ENCODE results near the gene KRT17. TPM values are rescaled to one million over a fixed set of nuclear protein-coding genes. Genes with fewer than 3 reads are reported as not detected.
"Not testable (repeated sequence)": the region's sequence is repeated elsewhere in the genome, so short reads cannot be mapped to it uniquely, and the experiment has no call there.

KRT17 gene
- total and polyA plus RNA-seq, 12 donors, result 0.07 TPM; not detected in 11

DNA sequence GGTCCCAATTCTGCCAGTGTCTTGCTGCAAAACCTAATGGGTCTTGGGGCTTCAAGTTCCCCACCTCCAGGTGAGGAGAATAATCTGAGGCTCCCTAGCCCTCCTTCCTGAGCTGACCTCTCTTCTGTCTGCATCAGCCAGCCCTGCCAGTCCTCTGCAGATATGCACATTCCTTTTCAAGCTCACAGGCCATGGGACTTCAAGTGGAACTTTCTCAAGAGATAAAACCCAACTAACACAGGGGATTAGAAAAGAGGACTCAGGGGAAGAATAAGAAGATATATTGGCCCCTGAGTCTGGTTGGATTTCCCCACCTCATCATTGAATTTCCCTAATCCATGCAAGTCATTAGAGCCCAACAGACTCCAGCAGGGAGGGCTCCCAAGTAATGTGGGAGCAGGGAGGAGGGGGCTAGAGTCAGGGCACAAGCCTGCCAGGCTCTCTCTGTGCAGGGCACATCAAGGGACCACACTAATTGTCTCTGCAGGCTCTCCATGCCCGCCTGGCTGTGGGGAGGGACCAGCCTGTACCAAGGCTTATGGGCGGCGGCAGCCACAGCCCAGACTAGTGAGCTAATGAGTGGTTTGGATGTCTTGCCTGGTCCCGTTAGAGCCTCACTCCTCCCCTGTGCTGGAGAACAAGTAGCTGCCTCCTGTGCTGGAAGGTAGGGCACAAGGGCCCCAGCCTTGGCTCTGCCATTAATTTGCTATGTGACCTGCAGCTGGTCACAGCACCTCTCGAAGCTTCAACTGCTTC is 38.9 kb downstream of the KRT17 start:
- ATAC-seq (no peak), DNase-seq (no peak)
- Histone ChIP-seq H3K9me3 (no peaks in the 10 kb centered on the region), H3K27me3 (peaks cover 0 to 20% (median 0%) of the 10 kb centered on the region in 7 donors), H3K4me3 (no peak overlapping the region), H3K4me1 (no peaks in the 10 kb centered on the region), H3K27ac (no peak overlapping the region), H3K36me3 (no peaks in the 10 kb centered on the region)
- intact Hi-C loops (cut with DNase I), result loop anchor here in 2 of 10 donors (10.0 kb wide), 1 partner anchor 59 kb away; no protein-coding TSS in a partner anchor
- TF ChIP-seq, protein P1, sequence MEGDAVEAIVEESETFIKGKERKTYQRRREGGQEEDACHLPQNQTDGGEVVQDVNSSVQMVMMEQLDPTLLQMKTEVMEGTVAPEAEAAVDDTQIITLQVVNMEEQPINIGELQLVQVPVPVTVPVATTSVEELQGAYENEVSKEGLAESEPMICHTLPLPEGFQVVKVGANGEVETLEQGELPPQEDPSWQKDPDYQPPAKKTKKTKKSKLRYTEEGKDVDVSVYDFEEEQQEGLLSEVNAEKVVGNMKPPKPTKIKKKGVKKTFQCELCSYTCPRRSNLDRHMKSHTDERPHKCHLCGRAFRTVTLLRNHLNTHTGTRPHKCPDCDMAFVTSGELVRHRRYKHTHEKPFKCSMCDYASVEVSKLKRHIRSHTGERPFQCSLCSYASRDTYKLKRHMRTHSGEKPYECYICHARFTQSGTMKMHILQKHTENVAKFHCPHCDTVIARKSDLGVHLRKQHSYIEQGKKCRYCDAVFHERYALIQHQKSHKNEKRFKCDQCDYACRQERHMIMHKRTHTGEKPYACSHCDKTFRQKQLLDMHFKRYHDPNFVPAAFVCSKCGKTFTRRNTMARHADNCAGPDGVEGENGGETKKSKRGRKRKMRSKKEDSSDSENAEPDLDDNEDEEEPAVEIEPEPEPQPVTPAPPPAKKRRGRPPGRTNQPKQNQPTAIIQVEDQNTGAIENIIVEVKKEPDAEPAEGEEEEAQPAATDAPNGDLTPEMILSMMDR (IDR thresholded peaks at IDR 0.05), result no peak
- 80 to 88% methylated on average over 5 of the region's 5 CpGs for WGBS, 2 donors

DNA sequence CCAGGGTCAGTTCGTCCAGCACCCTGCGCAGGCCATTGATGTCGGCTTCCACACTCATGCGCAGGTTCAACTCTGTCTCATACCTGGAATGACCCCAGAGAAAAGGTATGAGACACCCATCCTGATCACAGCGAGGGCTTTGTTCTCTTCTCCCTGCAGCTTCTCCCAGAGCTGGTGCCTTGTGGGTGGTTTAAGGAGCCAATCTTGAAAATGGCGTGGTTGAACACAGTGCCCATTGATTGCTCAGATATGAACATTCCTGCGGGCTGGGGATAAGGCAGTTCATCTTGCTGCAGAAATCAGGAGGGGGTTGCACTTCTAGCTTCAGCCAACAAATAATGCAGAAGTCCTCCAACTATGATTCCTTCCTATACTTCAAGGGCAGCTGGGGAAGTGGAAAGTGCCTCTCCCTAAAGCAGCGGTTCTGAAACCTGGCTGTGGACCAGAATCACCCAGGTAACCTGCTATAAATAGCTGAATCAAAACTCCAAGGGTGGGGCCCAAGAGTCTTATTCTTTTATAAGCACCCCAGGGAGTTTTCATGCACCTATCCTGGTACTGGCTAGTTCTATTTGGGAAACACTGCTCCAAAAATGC is 39.9 kb downstream of the KRT17 start:
- 86 to 87% methylated on average over 8 of the region's 8 CpGs for WGBS, 2 donors
- intact Hi-C loops (cut with DNase I), result loop anchor here in 2 of 10 donors (10.0 kb wide), 1 partner anchor 60 kb away; no protein-coding TSS in a partner anchor
- H3K4me1 ChIP-seq, H3K4me3 ChIP-seq, H3K9me3 ChIP-seq, H3K27ac ChIP-seq, DNase-seq, H3K36me3 ChIP-seq, ATAC-seq: not testable (repeated sequence)
- H3K27me3 ChIP-seq, result peaks cover 0 to 28% (median 7%) of the 10 kb centered on the region in 7 donors

DNA sequence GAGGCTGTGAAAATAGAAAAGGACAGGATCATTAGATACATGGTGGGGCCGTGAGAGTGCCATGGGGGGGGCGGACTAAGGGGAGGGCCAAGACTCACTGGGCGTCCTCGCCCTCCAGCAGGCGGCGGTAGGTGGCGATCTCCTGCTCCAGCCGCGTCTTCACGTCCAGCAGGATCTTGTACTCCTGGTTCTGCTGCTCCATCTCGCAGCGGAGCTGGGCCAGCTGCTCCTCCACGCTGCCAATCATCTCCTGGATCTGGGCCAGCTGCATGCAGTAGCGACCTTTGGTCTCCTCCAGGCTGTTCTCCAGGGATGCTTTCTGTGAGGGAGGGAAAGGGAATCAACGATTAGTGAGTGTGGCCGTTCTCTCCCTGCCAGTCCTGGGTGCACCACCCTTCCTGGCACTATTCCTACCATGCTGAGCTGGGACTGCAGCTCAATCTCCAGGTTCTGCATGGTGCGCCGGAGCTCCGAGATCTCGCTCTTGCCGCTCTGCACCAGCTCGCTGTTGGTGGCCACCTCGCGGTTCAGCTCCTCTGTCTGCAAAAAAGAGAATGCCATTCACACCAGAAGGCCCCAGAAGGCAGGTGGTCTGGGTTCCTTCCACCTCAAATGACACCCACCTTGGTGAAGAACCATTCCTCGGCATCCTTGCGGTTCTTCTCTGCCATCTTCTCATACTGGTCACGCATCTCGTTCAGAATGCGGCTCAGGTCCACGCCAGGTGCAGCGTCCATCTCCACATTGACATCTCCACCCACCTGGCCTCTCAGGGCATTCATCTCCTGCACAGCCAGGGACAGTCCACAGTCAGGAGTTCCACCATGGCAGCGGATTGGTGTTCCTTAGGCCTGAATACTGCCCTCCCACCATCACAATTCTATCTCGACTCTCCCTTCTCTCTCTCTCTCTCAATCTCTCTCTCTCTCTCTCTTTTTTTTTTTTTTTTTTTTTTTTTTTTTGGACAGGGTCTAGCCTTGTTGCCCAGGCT is 40.9 kb downstream of the KRT17 start:
- Histone ChIP-seq H3K9me3 (no peaks in the 10 kb centered on the region), H3K27ac (no peak overlapping the region), H3K36me3 (no peaks in the 10 kb centered on the region), H3K4me1 (no peaks in the 10 kb centered on the region), H3K4me3 (no peak overlapping the region), H3K27me3 (peaks cover 0 to 30% (median 14%) of the 10 kb centered on the region in 7 donors)
- no peak for DNase-seq
- intact Hi-C loops (cut with DNase I), result loop anchor here in 3 of 10 donors (2.0 to 10.0 kb wide), 2 partner anchors 61 to 65 kb away; no protein-coding TSS in a partner anchor
- TF ChIP-seq, protein P1 (IDR thresholded peaks at IDR 0.05), result no peak
- 75 to 79% methylated on average over 27 to 33 of the region's 33 CpGs for WGBS, 2 donors
- ATAC-seq, result no peak

DNA sequence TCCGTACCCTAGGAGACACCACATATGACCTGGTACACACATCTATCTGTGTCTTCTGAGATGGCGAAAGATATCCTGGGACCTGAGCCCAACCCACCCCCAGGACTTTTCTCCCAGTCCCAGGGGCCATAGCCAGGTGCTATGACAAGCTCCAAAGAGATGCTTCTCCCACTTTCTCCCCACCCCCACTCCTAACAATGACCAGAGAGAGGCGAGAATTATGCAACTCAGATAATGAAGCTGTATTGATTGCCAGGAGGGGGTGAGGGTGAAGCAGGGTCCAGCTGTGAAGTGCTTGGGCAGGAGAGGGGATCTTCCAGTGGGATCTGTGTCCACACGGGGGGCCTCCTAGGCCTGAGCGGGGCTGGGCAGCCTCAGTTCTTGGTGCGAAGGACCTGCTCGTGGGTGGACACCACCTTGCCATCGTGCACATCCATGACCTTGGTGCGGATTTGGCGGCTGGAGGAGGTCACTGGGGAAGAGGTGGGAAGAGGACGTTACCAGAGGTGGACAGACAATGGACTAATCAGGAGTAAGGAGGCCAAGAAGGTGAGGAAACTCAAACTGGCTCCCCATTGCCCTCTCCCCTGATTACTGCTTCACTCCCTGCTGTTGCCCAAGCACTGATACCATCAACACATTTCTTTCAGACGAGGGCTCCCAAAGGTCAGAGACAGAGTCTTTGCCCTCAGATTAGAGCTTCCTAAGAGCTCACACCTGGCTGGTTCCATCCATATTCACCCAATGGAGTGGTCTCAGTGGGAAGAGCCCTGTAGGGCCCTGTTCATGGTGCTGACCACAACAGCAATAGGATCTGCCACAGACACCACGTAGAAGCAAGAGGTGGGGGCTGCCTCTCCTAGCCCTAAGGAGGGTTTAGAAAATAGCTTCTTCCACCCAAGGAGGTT is 42.1 kb downstream of the KRT17 start:
- 78 to 83% methylated on average over 13 of the region's 13 CpGs for WGBS, 2 donors
- DNase-seq, result not testable (repeated sequence)

More for the DNA sequence above, 42.1 kb downstream of the KRT17 start:
- ATAC-seq, H3K36me3 ChIP-seq, H3K4me1 ChIP-seq, H3K9me3 ChIP-seq, H3K4me3 ChIP-seq, H3K27ac ChIP-seq: not testable (repeated sequence)
- peaks cover 0 to 33% (median 20%) of the 10 kb centered on the region in 7 donors for H3K27me3 ChIP-seq
- intact Hi-C loops (cut with DNase I), result loop anchor here in 3 of 10 donors (2.0 to 10.0 kb wide), 2 partner anchors 62 to 66 kb away; no protein-coding TSS in a partner anchor

Data from heart right ventricle (tissue), 16 donors.